Eye (tissue), 1 donor: ENCODE data around the gene OCRL.

Source experiments
- DNase-seq: peaks from one replicate; pipeline ENCODE4 v3.0.0-alpha.2; 2015

Gene OCRL

GRCh38 chrX:129638917-129639316, 98.9 kb downstream of the OCRL start:
- DNase-seq: no peak

- DNase-seq: no peak
Observed at GRCh38 chrX:129640737-129641136, 100.7 kb downstream of the OCRL start.

GRCh38 chrX:129641469-129641868, 101.4 kb downstream of the OCRL start:
- no peak for DNase-seq

- DNase-seq: no peak
Observed at GRCh38 chrX:129641941-129642340, 101.9 kb downstream of the OCRL start.
